Fibroblast of villous mesenchyme (primary cell): Measurements from ENCODE around the gene ACOXL. TPM values are rescaled to one million over a fixed set of nuclear protein-coding genes. Genes with fewer than 3 reads are reported as not detected.

Experiments used
- DNase-seq: peaks from one replicate; pipeline ENCODE4 v3.0.0-alpha.2; 2010; ENCODE audit warnings: low read depth
- H3K4me3 ChIP-seq: 2 replicates; pipeline ENCODE4 v1.5.1; 2011; ENCODE audit warnings: low read depth, mild to moderate bottlenecking, low read length
- CTCF ChIP-seq: IDR thresholded peaks from 2 replicates; pipeline ENCODE4 v1.5.1; 2012; ENCODE audit warnings: low read depth, mild to moderate bottlenecking, low read length; ENCODE audit not compliant: insufficient read depth
- total RNA-seq: library from RNA; depleted of rRNA; stranded (reverse); fragments of >200 nt; gene quantifications from 2 replicates; pipeline ENCODE4 v1.2.3, GENCODE V29; 2012

The ACOXL gene
- total RNA-seq, 1 donor, result not detected

GRCh38 chr2:111157071-111157661 is 424.8 kb downstream of the ACOXL start:
- no peak overlapping the region for H3K4me3 ChIP-seq
- no peak for TF ChIP-seq CTCF
- no peak for DNase-seq

GRCh38 chr2:111157798-111158197 is 425.4 kb downstream of the ACOXL start:
- DNase-seq, result no peak
- no peak overlapping the region for H3K4me3 ChIP-seq
- no peak for TF ChIP-seq CTCF

GRCh38 chr2:111159641-111160040 is 427.3 kb downstream of the ACOXL start:
- no peak for TF ChIP-seq CTCF
- H3K4me3 ChIP-seq, result no peak overlapping the region
- DNase-seq, result no peak

GRCh38 chr2:111160758-111161157 is 428.4 kb downstream of the ACOXL start:
- DNase-seq, result peak; percentile 79
- H3K4me3 ChIP-seq, result no peak overlapping the region
- no peak for TF ChIP-seq CTCF

GRCh38 chr2:111161971-111162370 is 429.6 kb downstream of the ACOXL start:
- no peak overlapping the region for H3K4me3 ChIP-seq
- no peak for TF ChIP-seq CTCF
- no peak for DNase-seq

- no peak overlapping the region for H3K4me3 ChIP-seq
- TF ChIP-seq CTCF, result no peak
- DNase-seq, result peak; percentile 55
Observed at GRCh38 chr2:111162718-111163331, 430.5 kb downstream of the ACOXL start.

- no peak for TF ChIP-seq CTCF
- no peak overlapping the region for H3K4me3 ChIP-seq
- no peak for DNase-seq
Observed at GRCh38 chr2:111164078-111164477, 431.7 kb downstream of the ACOXL start.
